NCI-H1417 treated with DMSO at 0.1 percent for 48 hours (cell line): ENCODE results near the gene PTRH1.
A peak's percentile ranks its signal among the peaks of the same experiment; 100 is the strongest.

Experiments used
- DNase-seq: peaks from one replicate; lab custom pipeline; 2025; lab: John Stamatoyannopoulos, UW

The PTRH1 gene

DNA sequence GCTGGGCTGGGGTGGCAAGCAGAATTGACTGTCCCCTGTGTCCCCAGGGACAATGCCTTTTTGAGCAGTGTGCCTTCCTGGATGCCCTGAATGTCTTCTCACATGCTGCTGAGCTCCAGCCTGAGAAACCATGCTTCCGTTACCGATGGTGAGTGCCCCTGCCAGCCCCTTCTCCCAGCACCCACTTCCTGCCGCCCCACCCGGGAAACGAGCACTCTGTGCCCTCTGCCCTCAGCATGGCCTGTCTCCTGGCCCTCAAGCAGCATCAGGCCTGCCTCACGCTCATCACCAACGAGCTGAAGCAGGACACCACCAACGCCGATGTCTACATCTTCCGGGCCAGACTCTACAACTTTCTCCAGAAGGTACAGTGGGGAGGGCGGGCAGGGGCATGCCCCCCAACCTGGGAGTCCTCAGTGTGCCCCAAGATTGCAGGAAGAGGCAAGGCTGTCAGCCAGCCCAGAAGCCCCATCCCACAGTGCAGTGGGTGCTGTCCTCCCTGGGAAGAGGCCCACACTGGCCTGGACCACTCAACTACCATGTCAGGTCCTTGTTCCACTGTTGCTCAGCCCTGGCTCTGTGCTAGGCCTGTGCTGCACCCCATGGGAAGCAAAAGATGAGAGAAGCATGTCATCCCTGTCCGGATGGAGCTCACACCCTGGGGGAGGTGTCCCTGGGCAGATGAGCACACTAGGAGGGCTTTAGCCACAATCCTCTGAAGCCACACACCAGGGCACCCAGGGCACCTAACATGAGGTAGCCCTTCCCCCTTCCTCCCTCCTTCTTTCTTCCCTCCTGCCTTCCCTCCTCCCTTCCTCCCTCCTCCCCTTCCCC lies 4.8 kb upstream of the PTRH1 start:
- DNase-seq, result no peak

- no peak for DNase-seq
Measured at GRCh38 chr9:127717766-127718165, 2.3 kb upstream of the PTRH1 start.

DNA sequence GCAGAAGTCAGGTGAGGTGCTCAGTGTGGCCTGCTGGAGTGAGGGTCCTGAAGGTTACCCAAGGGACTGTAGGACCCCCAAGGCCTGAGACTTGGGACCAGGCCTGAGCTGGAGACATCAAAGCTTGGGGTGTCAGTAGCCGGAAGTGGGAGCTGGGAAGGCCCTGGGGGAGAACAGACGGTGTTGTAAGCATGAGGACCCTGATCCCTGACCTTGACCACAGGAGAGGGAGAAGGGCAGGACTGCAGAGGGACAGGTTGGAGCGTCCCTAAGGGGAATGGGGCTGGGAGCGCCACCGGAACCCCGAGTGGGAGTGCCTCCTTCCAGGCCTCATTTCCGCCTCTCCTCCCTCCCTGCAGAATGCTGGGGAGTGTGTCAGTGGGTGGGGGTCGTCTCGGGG lies 949 bp upstream of the PTRH1 start:
- DNase-seq, result no peak

- no peak for DNase-seq
Measured at GRCh38 chr9:127714951-127715469, 453 bp downstream of the PTRH1 start.

- DNase-seq, result no peak
Measured at GRCh38 chr9:127714020-127714750, 1.3 kb downstream of the PTRH1 start.

GRCh38 chr9:127712867-127713266 lies 2.6 kb downstream of the PTRH1 start:
- DNase-seq, result no peak

DNA sequence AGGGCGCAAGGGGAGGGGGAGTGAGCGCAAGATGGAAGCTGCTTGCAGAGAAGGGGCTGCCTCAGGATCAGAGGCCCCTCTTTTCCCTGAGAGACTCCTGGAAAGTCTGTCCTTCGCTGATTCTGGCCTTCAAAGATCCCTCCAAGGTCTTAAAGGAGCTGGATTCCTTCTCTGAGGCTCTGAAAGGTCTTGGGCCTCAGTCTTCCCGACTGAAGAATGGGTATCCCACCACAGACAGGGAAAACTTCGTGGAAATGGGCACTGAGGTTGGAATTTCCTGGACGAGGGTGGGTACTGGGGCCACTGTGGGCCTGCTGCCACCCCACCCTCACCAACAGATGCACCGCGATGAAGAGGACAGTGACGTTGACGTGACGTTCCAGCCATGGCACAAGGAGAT lies 3.1 kb downstream of the PTRH1 start:
- no peak for DNase-seq

DNA sequence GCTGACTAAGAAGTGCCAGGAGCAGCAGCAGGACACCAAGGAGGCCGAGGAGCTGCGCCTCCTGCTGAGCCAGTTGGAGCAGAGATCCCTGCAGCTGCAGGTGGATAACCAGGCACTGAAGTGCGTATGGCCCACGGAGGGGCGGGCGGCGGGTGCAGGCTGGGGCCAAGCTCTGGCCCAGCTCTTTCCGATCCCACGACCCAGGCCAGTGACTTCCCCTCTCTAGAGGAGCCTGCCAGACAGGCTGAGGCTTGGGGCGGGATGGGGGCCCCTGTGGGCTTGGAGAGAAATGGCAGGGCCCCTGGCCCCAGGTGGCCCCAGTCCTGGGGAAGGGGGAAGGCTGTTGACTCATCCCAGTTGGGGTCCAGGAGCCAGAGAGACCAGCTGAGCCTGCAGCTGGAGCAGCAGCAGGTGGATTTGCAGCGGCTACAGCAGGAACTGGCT lies 3.6 kb downstream of the PTRH1 start:
- DNase-seq, result peak; percentile 88

DNA sequence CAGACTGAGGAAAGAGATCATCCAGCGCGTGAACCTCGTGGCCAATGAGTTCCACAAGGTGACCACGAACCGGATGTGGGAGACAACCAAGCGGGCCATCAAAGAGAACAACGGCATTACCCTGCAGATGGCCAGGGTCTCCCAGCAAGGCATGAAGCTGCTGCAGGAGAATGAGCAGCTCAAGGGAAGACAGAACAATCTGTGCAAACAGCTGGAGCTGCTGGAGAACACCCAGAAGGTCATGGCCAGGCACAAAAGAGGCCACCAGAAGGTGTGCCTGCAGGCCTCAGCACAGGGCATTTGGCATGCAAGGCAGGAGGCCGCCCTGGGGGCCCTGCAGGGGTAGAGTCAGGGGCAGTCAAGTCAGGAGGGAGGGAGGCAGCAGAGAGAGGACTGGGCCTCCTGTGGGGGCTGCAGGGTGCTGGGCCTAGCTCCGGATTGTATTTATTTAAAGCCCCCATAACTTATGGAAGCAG lies 4.2 kb downstream of the PTRH1 start:
- DNase-seq, result no peak

DNA sequence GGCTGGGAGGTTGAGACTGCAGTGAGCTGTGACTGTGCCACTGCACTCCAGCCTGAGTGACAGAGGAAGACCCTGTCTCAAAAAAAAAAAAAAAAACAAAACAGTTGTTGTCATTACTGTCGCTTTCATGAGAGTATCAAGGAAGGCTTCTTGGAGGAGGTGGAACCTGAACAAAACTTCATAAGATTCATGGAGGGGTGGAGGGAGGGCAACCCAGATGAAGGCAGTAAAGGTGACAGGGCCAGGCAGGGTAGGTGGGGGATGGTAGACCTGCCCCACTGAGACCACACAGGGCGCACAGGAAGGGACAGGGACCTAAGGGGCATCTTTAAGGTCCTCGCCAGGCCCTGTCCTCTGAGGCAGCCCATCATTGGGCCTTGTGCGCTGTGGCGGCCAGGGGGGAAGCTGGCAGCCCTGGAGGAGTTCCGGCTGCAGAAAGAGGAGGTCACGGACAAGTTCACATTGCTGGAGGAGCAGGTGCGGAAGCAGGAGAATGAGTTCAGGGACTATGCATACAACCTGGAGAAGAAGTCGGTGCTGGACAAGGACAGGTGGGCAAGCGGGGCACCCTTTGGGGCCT lies 5.2 kb downstream of the PTRH1 start:
- DNase-seq, result no peak

GRCh38 chr9:127708952-127709587 lies 6.4 kb downstream of the PTRH1 start:
- DNase-seq, result no peak

DNA sequence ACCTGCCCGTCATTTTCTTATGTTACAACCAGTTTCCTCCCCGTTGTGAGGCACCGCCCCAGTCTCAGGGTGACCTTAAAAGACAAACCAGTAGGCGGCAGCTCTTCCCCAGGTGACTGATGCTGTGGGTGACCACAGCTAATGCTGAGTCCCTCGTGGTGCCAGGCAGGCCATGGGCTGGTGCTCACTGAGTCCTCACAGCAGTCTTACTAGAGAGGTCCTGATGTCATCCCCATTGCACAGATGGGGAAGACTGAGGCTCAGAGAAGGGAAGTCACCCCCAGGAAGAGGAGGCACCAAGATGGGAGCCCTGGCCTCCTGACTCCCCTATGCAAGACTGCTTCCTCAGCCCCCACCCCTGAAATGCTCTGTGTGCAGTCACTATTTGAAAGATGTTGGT lies 7.7 kb downstream of the PTRH1 start:
- no peak for DNase-seq

GRCh38 chr9:127706836-127707241 lies 8.6 kb downstream of the PTRH1 start, which contains the start of gene CFAP157:
Gene CFAP157 (plus strand): TSS chr9:127706988. CDS start chr9:127707032, 44 bp downstream.
- DNase-seq, result no peak

DNA sequence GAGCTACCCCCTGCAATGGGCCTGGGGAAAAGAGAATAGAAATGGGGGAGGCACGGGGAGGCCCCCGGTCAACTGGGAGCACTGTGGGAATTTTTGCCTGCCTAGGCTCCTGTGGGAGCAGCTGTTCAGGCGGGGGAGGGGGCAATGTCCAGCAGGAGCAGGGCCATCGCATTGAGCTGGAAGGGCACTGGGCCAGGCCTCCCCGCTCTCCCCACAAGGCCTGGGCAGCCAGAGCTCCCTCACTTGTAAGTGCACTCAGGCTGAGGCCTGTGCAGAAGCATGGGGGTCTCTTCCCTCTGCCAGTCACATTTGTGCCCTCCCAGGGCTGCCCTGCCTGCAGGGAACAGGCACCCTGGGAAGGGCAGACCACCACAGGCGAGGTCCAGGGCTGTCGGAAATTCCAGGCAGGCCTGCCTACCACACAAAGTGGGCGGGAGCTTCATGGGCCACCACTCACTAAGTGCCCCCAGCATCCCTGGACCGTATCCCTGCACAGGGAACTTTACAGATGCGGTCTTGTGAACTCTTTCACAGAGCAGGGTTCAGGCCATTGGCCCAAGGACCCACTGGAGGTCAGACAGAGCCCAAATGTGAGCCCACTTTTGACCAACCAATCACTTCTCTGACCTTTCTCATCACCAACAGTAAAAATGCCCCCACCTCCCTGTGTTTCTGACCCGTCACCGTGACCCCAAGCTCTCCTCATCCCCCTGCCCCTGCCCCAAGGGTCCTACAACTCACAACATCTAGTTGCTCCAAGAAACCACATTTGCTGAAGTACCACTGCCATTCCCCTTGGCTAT lies 9.7 kb downstream of the PTRH1 start:
- no peak for DNase-seq

GRCh38 chr9:127703289-127703946 lies 12.0 kb downstream of the PTRH1 start:
- DNase-seq, result no peak

GRCh38 chr9:127700594-127701255 lies 14.7 kb downstream of the PTRH1 start:
- no peak for DNase-seq

- no peak for DNase-seq
Measured at GRCh38 chr9:127700140-127700539, 15.3 kb downstream of the PTRH1 start.

DNA sequence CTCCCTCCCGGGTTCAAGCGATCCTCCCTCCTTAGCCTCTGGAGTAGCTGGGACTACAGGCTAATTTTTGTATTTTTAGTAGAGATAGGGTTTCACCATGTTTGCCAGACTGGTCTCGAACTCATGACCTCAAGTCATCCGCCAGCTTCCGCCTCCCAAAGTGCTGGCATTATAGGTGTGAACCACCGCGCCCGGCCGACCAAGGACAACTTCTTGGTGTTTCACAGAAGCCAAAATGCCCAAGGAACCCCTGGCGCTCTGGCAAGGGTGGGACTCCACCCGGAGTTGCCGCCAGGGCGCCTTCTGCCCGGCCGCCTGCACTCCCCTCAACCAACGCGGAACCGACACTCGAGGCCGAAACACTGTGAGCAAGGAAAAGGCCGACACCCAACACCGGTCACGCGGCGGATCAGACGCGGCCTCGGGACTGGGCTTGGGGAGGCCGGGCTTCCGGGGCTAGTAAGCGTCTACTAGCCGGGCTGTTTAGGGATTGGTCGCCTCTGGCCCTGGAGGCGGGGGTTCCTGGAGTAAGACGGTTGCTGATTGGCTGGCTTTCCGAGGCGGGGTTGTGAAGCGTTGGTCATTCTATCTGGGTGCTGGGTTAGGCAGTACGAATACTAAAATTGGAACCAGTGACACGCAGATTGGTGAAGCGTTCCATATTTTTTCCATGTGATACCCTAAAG lies 16.3 kb downstream of the PTRH1 start:
- DNase-seq, result no peak

GRCh38 chr9:127698386-127698785 lies 17.1 kb downstream of the PTRH1 start:
- DNase-seq, result no peak
